ENCODE results near the gene RHOBTB3. TPM values are rescaled to one million over a fixed set of nuclear protein-coding genes. Genes with fewer than 3 reads are reported as not detected.

Gene RHOBTB3
- total RNA-seq, 1 donor from 2014 or later = 55.9 TPM

DNA sequence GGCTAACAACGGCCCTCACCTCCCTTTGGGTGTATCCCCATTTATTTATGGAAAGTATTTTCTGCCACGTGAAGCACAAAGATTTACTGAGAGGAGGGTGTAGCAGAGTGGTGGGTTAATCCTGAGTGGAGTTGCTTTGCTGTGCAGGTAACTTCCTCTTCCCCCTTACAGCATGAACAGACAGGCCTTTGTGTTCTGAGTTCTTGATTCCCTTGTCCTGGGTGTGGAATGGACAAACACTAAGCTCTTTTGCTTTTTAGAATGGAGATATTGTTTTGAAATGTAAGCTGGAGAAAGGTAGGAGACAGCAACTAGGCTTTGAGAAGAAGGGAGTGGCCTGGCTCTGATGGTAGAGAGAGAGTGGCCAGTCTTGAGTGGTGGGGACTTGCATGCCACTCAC, 108.5 kb downstream of the RHOBTB3 start:
- H3K27me3 Mint-ChIP-seq = peaks cover 6% of the 10 kb centered on the region

DNA sequence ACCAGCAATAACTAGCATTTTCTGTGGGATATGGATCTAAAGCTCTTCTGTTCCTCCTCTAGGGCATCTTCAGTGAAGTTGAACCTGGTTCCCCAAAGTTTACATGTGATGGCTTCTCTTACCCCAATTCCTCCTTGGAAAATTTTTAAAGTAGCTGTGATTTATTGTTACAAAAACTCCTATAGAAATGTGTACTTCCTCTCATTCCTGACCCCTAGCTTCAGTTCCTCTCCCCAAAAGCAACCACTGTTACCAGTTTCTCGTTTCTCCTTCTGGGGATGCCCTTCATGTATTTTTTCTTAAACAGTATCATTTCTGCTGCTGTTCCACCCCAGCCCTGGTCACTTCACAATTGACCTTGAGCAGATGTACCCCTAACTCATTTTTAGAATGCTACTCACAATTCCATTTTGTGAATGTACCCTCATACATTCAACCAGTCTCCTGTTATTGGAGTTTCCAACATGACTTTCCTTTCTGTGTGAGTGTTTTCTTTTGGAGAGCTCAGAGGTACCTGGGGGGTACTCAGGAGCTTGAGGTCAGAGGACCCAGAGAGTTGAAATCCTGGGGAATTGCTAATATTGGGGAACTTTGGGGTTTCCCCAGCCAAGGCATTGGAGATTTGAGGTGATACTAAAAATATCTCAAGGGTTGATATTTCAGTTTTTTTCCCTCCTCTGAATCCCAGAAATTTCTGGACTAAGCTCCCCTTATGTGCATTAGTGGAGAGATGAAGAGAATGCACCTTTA, 110.0 kb downstream of the RHOBTB3 start:
- H3K9me3 Mint-ChIP-seq (ENCODE audit: low read depth) = no peaks in the 10 kb centered on the region
- no peak for DNase-seq (ENCODE audit: low spot score, unreplicated experiment)
- H3K27me3 Mint-ChIP-seq = peaks cover 6% of the 10 kb centered on the region
- H3K4me3 Mint-ChIP-seq (ENCODE audit: low read depth) = no peak overlapping the region
- no peaks in the 10 kb centered on the region for H3K36me3 Mint-ChIP-seq (ENCODE audit: insufficient read depth)
- peaks cover 3% of the 10 kb centered on the region for H3K4me1 Mint-ChIP-seq (ENCODE audit: low read depth)
- H3K27ac Mint-ChIP-seq = no peak overlapping the region
- TF ChIP-seq, protein P1, sequence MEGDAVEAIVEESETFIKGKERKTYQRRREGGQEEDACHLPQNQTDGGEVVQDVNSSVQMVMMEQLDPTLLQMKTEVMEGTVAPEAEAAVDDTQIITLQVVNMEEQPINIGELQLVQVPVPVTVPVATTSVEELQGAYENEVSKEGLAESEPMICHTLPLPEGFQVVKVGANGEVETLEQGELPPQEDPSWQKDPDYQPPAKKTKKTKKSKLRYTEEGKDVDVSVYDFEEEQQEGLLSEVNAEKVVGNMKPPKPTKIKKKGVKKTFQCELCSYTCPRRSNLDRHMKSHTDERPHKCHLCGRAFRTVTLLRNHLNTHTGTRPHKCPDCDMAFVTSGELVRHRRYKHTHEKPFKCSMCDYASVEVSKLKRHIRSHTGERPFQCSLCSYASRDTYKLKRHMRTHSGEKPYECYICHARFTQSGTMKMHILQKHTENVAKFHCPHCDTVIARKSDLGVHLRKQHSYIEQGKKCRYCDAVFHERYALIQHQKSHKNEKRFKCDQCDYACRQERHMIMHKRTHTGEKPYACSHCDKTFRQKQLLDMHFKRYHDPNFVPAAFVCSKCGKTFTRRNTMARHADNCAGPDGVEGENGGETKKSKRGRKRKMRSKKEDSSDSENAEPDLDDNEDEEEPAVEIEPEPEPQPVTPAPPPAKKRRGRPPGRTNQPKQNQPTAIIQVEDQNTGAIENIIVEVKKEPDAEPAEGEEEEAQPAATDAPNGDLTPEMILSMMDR (IDR thresholded peaks at IDR 0.05; ENCODE audit: unreplicated experiment) = no peak

More for the DNA sequence above, 108.5 kb downstream of the RHOBTB3 start:
- TF ChIP-seq, protein P1 (IDR thresholded peaks at IDR 0.05; ENCODE audit: unreplicated experiment) = no peak
- H3K4me1 Mint-ChIP-seq (ENCODE audit: low read depth) = peaks cover 3% of the 10 kb centered on the region
- no peak overlapping the region for H3K27ac Mint-ChIP-seq
- DNase-seq (ENCODE audit: low spot score, unreplicated experiment) = no peak
- H3K36me3 Mint-ChIP-seq (ENCODE audit: insufficient read depth) = no peaks in the 10 kb centered on the region
- H3K4me3 Mint-ChIP-seq (ENCODE audit: low read depth) = no peak overlapping the region
- H3K9me3 Mint-ChIP-seq (ENCODE audit: low read depth) = no peaks in the 10 kb centered on the region

GRCh38 chr5:95841914-95842812, 111.0 kb downstream of the RHOBTB3 start:
- TF ChIP-seq, protein P1 (IDR thresholded peaks at IDR 0.05; ENCODE audit: unreplicated experiment) = no peak
- H3K4me1 Mint-ChIP-seq (ENCODE audit: low read depth) = peaks cover 3% of the 10 kb centered on the region
- no peak for DNase-seq (ENCODE audit: low spot score, unreplicated experiment)
- no peak overlapping the region for H3K4me3 Mint-ChIP-seq (ENCODE audit: low read depth)
- peaks cover 6% of the 10 kb centered on the region for H3K27me3 Mint-ChIP-seq
- H3K27ac Mint-ChIP-seq = no peak overlapping the region
- H3K9me3 Mint-ChIP-seq (ENCODE audit: low read depth) = no peaks in the 10 kb centered on the region
- no peaks in the 10 kb centered on the region for H3K36me3 Mint-ChIP-seq (ENCODE audit: insufficient read depth)

DNA sequence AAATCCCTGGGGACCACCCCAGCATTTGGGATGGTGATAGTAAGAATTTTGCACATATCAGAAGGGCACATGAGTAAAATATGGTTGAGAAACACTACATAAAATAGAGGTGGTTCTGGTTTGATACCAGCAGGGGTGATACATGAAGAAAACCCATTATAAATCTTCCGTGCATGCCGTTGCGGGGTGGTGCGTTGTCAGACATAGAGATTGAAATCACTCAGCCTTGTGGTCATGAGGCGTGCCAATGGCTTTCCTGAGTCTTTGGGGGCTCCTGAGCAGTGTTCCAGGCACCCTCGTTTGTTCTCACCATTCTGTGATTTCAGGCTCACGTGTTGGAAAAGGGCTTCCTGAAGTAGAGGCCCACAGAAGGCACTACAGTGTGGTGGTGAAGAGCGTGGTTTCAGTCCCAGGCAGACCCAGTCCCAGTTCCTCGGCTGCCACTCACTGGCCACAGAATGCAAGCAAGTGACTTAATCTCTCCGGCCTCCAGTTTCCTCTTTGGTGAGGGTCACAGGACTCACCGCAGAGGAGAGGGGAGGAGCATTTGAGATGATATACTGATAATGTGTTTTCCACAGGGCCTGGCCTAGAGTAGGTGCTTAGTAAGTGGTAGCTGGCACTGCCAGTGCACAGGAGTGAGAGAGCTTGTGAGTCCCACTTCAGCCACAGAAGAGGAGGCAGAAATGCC, 111.9 kb downstream of the RHOBTB3 start:
- TF ChIP-seq, protein P1 (IDR thresholded peaks at IDR 0.05; ENCODE audit: unreplicated experiment) = no peak
- no peak for DNase-seq (ENCODE audit: low spot score, unreplicated experiment)
- Mint-ChIP-seq H3K4me1 (ENCODE audit: low read depth) (peaks cover 3% of the 10 kb centered on the region), H3K4me3 (ENCODE audit: low read depth) (no peak overlapping the region), H3K27ac (no peak overlapping the region), H3K36me3 (ENCODE audit: insufficient read depth) (no peaks in the 10 kb centered on the region), H3K9me3 (ENCODE audit: low read depth) (no peaks in the 10 kb centered on the region), H3K27me3 (peaks cover 6% of the 10 kb centered on the region)

GRCh38 chr5:95843733-95844223, 112.6 kb downstream of the RHOBTB3 start:
- Mint-ChIP-seq H3K4me3 (ENCODE audit: low read depth) (no peak overlapping the region), H3K4me1 (ENCODE audit: low read depth) (peaks cover 3% of the 10 kb centered on the region), H3K27me3 (peaks cover 6% of the 10 kb centered on the region), H3K27ac (no peak overlapping the region), H3K9me3 (ENCODE audit: low read depth) (no peaks in the 10 kb centered on the region), H3K36me3 (ENCODE audit: insufficient read depth) (no peaks in the 10 kb centered on the region)
- DNase-seq (ENCODE audit: low spot score, unreplicated experiment) = no peak
- TF ChIP-seq, protein P1 (IDR thresholded peaks at IDR 0.05; ENCODE audit: unreplicated experiment) = no peak
